Measurements from ENCODE around the gene DEFB123.
"Not testable (repeated sequence)": the region's sequence is repeated elsewhere in the genome, so short reads cannot be mapped to it uniquely, and the experiment has no call there.

DEFB123 gene, protein sequence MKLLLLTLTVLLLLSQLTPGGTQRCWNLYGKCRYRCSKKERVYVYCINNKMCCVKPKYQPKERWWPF

DNA sequence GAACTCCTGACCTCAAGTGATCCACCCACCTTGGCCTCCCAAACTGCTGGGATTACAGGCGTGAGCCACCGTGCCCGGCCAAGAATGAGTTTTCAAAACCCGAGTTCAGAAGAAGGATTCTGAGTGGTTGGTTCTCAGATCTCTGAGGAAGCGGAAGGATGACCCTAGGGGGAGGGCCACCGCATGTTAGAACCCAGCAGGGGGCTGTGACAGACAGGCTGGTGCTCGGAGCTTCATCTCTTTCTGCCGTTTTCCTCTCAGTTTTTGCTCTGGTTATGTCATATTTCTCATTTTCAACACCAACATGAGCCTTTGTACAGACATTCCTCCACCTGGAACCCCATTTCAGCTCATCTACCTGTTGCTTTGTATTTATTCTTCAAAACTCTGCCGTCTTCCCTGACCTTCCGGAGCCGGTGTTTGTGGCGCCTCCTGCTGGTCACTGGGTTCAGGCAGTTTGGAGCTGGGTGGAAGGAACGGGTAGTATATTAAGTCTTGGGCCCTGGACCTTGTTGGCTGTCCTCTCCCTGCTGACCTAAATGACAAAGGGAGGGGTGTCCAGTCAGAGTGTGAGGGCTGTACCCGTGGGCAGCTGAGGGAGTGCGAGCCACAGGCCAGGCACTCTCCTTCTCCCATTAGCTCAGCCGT, at the start of gene DEFB123:
DEFB123 (plus strand) TSS at position 621 of the 648 bp plus-strand sequence. CDS start 67 bp downstream, outside the sequence.
- no peak for DNase-seq

DNA sequence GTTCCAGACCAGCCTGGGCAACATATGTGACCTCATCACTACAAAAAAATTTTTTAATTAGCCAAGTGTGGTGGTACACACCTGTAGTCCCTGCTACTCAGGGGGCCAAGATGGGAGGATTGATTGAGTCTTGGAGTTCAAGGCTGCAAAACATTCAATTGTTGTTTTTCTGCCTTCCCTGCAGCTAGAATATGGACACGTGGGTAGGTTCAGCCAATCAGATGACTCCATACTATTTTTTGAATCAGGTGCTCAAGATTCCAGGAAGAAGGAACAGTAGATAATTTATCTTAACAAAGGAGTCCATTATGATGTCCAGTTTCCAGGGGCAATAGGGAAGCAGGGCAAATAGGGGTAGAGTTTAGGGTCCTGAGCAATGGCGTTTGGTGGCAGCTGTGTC, 47.6 kb upstream of the DEFB123 start:
- no peak for DNase-seq

DNA sequence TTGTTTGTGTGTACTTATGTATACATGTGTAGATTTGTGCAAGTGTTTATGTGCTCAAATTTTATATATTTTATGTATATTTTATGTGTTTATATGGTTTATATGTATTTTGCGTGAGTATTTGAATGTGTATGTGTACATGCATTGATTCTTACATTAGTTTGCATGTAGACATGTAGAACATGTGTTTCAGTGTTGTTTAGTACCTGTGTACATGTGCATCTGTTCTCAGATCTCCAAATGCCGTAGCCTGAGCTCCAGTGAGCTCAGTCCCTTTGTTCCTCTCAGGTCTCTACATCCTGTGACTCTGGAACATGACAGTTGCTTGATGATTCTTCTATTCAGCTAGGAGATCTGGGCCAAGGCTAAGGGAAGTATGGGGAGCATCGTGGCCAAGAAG, 45.5 kb upstream of the DEFB123 start:
- DNase-seq = no peak

DNA sequence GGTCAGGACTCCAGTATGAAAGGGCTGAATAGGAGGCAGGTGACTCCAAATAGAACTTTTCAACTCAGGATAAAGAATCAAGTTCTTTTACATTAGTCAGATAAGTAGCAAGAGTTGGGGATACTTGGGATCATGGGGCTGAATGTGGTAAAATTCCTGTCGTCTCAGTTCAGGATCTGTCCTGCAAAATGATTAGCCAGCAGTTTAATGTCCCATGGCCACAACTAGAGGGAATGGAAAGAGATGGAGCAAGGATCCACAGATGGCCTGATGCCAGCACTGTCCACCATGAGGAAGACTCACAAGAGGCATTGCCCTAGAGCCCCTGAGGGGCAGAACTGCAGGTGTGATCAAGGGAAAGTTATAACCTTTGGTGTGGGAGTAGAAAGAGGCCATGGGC, 36.5 kb upstream of the DEFB123 start:
- no peak for DNase-seq

DNA sequence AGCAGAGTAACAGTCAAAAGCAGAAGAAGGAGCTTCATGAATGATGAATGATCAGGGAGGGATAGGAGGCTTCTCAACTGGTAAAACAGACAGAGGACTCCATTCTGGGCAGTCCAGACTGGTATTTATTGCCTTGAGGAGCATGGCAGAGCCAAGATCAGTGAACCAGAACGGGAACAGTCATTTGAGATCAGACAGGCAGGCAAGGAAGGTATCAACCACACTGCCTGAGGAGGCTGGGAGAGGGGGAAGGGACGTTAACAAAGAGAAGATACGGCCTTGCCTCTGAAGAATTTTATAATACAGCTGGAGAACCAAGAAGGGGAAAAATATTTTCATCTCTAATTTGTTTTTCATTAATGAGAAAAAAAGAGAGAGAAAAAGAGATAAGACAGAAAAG, 34.3 kb upstream of the DEFB123 start, which contains the start of gene DEFB121:
DEFB121 (minus strand) TSS at position 101 of the 400 bp plus-strand sequence; CDS start at position 38, 63 bp downstream.
- DNase-seq = no peak

DNA sequence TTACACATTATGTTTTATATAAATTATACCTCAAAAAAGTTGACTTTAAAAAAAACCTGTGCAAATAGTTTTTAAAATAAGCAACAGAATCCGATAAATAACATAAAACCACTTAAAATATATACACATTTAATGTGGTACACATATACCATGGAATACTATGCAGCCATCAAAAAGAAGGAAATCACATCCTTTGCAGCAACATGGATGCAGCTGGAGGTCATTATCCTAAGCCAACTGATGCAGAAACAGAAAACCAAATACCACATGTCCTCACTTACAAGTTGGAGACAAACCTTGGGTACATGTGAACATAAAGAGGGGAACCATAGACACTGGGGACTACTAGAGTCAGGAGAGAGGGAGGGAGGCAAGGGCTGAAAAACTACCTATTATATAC, 30.4 kb upstream of the DEFB123 start:
- no peak for DNase-seq

DNA sequence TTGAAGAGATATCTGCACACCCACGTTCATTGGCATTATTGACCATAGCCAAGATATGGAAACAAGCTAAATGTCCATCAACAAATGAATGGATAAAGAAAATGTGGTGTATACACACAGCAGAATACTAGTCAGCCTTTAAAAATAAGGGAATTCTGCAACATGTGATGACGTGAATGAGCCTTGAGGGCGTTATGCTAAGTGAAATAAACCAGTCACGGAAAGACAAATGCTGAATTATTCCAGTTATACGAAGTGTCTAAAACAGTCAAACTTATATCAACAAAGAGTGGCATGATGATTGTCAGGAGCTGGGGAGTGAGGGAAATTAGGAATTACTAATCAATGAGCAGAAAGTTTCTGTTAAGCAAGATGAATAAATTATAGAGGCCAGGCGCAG, 26.1 kb upstream of the DEFB123 start:
- no peak for DNase-seq

DNA sequence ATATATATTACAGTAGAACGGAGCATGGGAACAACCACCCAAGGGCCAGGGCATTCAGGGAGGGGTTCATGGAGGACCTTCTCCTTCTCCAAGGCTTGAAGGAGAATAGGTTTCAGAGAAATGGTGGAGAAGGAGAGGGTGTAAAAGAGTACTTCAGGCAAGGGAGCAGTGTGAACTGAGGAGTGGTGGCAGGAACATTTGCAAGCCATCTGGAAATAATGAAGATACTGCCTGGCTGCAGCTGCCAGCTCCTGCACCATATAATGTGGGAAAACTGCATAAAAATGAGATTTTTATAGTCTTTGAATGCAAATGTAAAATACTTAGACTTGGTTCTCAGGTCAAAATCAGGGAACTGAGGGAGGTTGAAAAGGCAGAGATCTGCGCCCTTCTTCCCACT, 24.8 kb upstream of the DEFB123 start:
- no peak for DNase-seq

DNA sequence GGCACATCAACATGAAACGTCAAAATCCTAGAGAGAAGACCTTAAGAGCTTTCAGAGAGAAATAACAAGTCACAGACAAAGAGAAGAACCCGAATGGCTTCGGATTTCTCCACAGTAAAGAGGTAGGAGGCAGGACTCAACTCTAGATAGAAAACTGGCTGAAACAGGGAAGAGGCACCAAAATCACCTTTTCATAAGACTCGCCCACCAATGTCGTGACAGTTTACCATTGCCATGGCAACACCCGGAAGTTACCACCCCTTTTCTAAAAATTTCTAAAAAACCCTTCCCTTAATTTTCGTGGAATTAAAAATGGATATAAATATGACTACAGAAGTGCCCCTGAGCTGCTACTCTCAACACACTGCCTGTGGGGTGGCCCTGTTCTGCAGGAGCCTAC, 22.1 kb upstream of the DEFB123 start:
- DNase-seq = no peak

DNA sequence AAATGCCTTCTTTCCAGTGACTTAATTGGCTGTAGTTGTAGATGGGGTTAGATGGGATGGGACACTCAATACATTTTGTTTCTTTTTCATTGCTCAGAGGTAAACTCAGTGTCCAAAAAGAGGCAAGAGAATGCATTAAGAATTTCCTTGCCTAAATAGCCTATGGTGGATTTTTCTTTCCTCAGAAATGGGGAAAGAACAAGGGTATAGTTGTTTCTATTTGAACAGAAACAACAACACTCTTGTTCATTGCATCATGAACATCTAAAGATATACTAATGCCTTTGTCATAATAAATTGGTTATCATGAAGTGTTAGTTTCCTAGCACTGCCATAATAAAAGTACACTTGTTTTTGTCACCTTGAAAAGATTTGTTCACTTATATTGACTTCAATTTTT, 14.6 kb upstream of the DEFB123 start:
- DNase-seq = no peak

DNA sequence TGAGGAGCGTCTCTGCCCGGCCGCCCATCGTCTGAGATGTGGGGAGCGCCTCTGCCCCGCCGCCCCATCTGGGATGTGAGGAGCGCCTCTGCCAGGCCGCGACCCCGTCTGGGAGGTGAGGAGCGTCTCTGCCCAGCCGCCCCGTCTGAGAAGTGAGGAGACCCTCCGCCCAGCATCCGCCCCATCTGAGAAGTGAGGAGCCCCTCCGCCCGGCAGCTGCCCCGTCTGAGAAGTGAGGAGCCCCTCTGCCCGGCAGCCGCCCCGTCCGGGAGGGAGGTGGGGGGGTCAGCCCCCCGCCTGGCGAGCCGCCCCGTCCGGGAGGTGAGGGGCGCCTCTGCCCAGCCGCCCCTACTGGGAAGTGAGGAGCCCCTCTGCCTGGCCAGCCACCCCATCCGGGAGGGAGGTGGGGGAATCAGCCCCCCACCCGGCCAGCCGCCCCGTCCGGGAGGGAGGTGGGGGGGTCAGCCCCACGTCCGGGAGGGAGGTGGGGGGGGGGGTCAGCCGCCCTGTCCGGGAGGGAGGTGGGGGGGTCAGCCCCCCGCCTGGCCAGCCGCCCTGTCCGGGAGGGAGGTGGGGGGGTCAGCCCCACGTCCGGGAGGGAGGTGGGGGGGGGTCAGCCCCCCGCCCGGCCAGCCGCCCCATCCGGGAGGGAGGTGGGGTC, 13.4 kb upstream of the DEFB123 start:
- not testable (repeated sequence) for DNase-seq

DNA sequence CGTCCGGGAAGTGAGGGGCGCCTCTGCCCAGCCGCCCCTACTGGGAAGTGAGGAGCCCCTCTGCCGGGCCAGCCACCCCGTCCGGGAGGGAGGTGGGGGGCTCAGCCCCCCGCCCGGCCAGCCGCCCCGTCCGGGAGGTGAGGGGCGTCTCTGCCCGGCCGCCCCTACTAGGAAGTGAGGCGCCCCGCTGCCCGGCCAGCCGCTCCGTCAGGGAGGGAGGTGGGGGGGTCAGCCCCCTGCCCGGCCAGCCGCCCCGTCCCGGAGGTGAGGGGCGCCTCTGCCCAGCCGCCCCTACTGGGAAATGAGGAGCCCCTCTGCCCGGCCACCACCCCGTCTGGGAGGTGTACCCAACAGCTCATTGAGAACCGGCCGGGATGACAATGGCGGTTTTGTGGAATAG, 12.9 kb upstream of the DEFB123 start:
- DNase-seq = not testable (repeated sequence)

DNA sequence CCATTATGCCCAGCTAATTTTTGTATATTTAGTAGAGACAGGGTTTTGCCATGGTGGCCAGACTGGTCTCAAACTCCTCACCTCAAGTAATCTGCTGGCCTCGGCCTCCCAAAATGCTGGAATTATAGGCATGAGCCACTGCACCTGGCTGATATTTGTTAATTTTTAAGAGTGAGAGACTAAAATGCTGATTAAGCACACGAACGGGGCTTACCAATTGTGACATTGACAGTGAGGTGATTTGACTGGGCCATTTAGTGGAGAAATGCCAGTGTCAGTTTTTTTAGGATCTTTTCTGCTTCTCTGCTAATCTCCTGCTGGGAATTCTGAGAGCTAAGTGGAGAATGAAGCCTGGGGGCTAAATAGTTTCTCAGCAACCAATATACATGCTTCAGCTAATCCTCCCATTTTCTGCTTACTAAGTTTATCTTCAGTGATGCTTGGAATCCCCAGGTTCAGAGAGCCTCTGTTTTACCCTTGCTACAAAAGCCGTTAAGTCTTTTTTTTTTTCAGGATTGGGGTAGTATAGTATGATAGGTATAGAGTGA, 9.8 kb upstream of the DEFB123 start:
- DNase-seq = no peak

DNA sequence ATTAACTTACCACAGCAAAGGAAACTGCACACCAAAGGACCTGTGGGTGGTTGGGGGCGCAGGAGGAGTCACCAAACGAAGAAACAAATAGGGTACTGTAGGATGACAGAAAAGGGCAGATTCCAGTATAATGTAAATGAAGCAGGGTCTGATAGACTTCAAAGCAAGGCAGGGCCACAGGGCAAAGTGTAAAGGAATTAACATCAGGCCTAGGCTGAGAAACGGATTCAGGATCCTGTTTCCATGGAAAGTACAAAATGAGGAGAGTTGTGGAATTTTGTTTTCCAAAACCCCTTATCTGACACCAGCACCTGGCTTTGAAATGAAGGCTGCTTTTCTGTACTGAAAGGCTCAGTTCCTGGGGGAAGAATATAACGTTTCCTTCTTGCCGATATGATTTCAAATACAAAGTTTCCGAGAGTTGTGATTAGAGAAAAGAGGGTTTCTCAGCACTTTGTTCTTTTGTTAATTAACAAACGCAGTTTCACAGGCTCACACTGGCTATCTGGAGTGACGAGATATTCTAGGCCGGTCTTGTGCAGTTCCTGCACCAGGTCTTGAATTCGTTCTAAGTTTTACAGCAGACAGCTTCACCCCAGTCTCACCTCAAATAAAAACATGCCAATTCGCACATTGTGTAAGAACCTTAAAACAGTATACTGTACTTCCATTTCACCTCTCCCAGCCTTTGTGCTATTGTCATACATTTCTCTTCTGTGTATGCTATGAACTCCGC, 5.8 kb downstream of the DEFB123 start:
- no peak for DNase-seq

DNA sequence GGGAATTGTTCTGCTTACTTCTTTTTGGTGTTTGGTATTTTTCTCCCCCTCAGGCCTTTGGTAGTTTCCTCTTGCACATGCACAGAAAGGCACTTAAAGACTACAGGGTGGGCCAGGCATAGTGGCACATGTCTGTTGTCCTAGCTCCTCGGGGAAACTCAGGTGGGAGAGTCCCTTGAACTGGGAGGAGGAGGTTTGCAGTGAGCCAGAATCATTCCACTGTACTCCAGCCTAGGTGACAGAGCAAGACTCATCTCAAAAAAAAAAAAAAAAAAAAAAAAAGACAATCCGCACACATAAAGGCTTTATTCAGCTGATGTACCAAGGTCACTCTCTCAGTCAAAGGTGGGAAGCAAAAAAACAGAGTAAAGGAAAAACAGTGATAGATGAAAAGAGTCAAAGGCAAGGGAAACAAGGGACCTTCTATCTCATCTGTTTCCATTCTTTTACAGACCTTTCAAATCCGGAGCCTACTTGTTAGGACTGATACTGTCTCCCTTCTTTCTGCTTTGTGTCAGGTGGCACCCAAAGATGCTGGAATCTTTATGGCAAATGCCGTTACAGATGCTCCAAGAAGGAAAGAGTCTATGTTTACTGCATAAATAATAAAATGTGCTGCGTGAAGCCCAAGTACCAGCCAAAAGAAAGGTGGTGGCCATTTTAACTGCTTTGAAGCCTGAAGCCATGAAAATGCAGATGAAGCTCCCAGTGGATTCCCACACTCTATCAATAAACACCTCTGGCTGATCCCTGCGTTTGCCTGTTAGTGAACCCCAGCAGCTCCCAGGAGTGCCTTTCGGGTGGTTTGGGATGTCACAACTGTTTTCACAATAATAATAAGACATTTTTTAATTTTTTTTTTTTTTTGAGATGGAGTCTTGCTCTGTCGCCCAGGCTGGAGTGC, 9.3 kb downstream of the DEFB123 start:
- no peak for DNase-seq

DNA sequence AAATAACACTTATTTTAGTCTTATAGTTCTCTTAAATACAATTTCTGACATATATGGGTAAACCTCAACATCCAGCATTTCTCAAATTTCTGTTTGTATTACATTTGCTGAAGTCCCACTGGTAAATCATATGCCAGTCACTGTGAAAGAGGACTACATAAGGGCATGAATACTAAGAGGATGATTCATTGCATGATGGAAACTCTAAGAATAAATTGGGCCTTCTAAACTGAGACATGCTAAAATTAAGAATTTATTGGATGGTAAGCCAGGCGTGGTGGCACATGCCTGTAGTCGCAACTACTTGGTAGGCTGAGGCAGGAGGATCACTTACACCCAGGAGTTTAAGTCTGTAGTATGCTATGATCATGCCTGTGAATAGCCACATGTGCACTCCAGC, 12.1 kb downstream of the DEFB123 start:
- no peak for DNase-seq

DNA sequence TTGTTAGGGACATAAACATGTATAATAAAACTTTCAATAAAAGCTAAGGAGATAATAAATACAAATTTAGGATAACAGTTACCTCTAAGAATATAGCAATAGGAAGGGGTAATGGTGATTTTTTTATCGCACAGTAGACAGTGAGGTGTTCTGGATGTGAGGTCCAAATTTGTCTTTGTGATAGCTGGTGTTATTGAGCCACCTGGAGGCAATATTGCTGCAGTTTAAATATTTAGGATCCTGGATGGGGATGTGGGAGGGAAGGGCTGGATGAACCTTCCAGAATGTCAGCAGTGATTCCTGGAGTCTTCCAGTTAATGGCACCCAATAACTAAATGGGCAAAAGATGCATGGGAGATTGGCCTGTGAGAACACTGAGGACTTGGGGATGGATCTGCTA, 13.9 kb downstream of the DEFB123 start:
- no peak for DNase-seq

DNA sequence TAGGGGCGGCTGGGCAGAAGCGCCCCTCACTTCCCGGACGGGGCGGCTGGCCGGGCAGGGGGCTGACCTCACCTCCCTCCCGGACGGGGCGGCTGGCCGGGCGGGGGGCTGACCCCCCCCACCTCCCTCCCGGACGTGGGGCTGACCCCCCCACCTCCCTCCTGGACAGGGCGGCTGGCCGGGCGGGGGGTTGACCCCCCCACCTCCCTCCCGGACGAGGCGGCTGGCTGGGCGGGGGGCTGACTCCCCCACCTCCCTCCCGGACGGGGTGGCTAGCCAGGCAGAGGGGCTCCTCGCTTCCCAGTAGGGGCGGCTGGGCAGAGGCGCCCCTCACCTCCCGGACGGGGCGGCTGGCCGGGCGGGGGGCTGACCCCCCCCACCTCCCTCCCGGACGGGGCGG, 30.5 kb downstream of the DEFB123 start:
- DNase-seq = not testable (repeated sequence)

DNA sequence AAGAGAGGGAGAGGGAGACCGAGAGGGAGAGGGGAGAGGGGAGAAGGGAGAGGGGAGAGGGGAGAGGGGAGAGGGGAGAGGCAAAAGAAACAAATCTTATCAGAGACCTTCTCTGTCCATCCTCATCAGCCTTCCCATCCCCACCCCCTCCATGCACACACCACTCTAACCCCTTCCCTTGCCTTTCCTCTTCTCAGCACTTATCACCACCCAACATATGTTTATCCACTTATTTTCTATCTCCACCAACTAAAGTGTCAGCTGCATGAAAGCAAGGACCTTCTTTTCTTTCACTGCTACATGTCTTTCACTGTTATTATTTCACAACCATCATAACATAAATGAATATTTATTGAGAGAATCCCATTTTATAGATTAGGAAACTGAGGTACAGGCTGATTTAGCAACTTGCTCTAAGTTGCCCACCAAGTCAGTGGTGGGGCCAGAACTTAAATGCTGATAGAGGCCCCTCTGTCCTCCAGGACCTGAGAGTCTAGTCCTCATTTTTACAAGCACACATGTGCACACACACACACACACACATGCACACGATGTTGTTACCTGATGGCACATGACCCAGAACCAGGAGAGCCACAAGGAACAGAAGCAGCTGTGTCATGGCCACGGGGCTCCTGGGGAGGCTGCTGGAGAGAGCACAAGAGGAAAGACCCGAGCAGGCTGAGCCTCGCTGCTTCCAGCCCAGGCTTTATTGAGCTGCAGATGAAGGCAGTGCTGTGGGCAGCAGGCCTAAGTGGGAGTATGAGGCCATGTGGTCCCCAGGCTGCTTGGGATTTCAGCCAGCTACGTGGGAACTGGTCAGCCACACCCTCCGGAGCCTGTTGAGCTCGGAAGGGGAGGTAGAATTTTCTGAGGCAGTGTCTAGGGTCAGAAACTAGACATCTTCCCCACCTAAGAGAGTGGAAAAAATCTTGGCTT, 32.2 kb downstream of the DEFB123 start:
- no peak for DNase-seq

DNA sequence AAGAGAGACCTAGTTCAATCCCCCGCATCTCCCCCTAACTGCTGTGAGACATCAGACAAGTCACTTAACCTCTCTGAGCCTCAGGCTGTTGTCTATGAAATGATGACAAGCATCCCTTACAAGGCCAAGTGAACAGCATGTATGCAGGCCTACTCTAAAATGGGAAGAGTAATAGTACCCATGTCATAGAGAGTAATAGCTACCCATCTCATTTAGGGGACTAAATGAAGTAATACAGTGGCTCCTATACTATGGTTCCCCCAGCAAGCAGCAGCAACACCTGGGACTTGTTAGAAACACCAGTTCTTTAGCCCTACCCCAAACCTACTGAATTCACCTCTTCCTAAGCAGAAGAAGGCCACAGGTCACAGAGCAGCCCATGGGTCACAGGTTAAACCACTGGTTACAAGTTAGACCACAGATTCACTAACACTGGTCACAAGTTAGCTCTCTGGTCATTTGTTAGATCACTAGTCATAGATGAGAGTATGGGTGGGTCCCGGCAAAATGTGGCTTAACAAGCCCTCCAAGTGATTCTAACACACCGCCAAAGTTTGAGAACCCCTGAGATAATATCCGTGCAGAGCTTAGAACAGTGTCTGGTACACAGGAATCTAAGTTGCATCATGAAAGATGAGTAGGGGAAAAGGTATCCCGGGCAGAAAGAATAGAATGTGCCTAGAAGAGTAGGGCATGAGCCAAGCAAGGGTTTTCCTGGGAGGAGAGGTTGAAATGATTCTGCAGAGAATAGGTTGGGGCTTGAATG, 33.1 kb downstream of the DEFB123 start:
- no peak for DNase-seq

DNA sequence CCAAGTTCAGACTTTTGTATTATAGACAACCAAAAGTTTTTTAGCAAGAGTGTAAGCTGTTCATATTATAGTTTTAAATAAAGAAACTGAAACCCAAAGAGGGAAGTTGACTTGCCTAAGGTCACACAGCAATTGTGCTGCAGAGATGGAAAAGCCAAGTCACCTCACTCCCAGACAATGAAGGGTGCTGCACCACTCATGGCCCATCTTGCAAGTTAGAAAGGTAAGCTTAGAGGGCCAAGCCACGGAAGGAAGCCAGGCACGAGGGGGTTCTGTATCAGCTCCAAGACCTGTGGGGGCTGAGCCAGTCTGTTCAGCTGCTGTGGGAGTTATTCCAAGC, 33.6 kb downstream of the DEFB123 start:
- no peak for DNase-seq

Data from activated CD4-positive, alpha-beta T cell treated with anti-CD3 and anti-CD28 coated beads for 1 hour (primary cell).